Measurements from ENCODE around the gene DPF3.

- TF ChIP-seq CTCF (IDR thresholded peaks at IDR 0.05): no peak
- TF ChIP-seq EMX1 (CRISPR knock-in tag; IDR thresholded peaks at IDR 0.05): no peak
- no peak for TF ChIP-seq PREB (CRISPR knock-in tag; IDR thresholded peaks at IDR 0.05; ENCODE audit: borderline replicate concordance)
- TF ChIP-seq PRDM15 (CRISPR knock-in tag; IDR thresholded peaks at IDR 0.05): no peak
- no peak for TF ChIP-seq SP1 (CRISPR knock-in tag; conservative IDR thresholded peaks at IDR 0.05)
- TF ChIP-seq USF1 (CRISPR knock-in tag; IDR thresholded peaks at IDR 0.05): no peak
- TF ChIP-seq USF2 (CRISPR knock-in tag; IDR thresholded peaks at IDR 0.05): no peak
- TF ChIP-seq FOXK1 (CRISPR knock-in tag; IDR thresholded peaks at IDR 0.05): no peak
- TF ChIP-seq ETV6 (CRISPR knock-in tag; IDR thresholded peaks at IDR 0.05): no peak
- no peak for TF ChIP-seq MAX (CRISPR knock-in tag; IDR thresholded peaks at IDR 0.05)
- no peak for TF ChIP-seq AFF4 (CRISPR knock-in tag; IDR thresholded peaks at IDR 0.05; ENCODE audit: borderline replicate concordance)
Observed at GRCh38 chr14:72726444-72726843, 167.5 kb downstream of the DPF3 start.
